Occipital lobe (tissue), 2 donors: ENCODE data around the gene CAPN14. TPM values are rescaled to one million over a fixed set of nuclear protein-coding genes. Genes with fewer than 3 reads are reported as not detected.

Source experiments
- DNase-seq: peaks from one replicate; lab custom pipeline; 2025; lab: John Stamatoyannopoulos, UW
- total RNA-seq: library from RNA; depleted of rRNA; stranded (reverse); fragments of >200 nt; gene quantifications from one replicate; pipeline ENCODE4 v1.2.3, GENCODE V29; 2014

Gene CAPN14
- total RNA-seq, 1 donor from 2014 or later: 1.4 TPM

DNA sequence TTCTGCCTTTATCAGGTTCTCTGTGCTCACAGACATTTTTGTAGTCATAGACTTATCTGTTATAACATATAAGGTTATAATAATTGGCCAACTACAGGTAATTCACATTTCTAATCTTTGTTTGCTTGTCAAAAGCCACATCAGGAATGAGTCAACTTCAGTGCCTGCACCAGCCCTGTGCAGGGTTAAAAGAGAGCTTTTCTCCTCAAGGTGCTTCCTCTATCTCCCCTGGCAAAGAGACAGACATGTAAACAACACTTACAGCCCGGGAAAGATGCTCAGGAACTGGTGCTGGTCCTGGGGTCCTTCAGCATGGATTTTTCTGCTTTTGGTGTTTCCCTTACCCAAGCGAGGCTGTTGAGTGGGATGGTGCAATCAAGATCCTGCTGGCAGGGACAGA is 9.0 kb upstream of the CAPN14 start:
- DNase-seq: no peak

DNA sequence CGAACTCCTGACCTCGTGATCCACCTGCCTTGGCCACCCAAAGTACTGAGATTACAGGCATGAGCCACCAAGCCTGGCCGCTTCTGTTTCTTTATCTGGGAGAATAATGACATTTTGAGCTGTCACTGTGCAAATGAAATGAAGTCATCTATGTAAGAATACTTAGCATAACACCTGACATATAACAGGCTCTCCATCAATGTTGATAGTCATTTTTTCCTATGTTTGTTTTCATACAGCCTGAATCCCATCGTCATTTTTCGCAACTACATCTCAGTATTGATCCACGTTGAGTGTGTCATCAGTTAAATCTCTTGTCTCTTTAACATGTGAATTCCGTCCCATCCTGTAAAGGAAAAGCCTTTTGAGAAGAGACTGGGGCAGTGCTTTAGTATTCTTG is 6.4 kb upstream of the CAPN14 start:
- DNase-seq: no peak

DNA sequence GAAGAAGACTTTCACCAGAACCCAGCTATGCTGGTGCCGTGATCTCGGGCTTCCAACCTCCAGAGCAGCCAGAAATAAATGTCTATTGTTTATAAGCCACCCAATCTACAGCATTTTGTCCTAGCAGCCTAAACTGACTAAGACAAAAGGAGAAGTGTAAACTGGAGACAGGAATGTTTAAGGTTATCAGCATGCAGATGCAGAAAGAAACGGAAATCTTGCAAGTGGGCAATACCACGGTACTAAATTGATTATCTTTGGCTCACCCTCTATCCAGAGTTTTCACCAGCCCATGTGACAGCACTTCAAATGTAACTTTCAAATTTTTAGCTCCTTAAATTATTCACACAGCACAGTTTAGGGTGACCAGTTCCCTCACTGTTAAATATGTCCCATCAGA is 5.7 kb upstream of the CAPN14 start:
- DNase-seq: no peak

DNA sequence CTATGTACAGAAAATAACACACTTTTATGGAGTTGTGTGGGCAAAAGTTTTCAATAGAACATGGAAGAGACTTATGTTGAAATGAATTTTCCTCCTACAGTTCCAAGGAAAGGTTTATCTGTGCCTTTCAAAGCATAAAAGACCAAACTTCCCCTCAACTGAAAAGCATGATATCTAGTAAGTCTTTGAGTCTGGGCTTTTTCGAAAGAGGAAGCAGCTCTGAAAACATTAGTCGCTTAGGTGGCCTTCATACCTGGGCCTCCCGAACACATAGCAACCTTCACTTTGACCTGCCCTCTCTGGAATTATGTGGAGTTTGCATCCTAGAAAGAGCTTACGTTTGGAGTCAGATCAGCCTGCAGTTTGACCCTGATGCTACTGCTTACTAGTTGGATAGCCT is 4.8 kb upstream of the CAPN14 start:
- no peak for DNase-seq

DNA sequence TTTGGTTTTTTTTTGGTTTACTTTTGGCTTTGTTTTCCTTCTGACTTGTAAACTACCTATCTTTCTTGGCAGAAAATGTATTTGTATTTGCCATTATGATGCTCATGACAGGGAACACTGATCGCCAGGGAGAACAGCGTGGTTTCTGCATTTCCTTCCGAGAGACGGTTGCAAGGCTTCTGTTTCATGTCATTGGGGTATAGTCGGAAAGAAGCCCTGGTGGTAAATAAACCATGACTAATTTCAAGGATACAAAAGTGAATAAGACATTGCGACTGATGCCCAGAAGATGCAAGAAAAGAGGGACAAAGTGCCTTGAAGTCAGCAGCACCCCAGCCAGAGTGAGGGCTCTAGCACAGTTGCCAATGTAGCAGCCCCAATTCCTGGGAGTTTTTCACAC is 4.2 kb upstream of the CAPN14 start:
- no peak for DNase-seq

DNA sequence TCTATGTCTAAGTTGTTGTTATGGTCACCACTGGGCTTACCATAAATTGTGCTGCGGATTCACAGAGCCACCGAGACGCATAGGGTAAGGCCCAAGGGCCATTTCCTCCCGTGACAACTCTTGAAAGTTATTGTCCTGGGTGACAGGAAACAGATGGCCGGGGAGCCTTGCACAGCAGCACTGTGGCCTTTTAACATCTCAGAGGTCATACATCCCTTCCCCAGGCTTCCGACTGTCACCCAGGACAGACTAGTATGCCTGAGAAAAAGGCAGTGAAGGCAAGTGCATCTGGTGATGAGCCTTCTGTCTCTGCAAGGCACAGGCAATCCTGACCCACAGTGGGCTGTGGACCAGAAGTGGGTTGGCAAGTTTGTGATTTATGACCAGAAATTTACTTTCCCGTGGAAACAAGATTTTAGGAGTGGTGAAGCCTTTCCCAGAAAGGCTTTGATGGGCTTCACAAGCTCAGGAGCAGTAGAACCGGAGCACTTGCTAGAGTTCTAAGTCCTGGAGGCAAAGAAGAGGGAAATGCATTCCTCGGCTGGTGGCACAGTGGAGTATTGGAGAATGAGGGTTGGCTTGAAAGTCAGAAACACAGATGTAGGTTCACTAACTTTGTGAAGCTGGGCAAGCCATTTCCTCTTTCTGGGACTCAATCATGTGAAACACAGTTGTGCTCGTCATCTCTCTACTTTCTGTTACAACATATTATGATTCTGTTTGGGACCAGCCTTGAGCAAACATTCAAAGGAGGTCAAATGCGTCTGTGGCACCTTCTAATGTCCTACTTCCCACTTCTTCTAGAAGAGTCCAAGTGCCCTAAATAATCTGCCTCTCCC is 2.0 kb upstream of the CAPN14 start:
- no peak for DNase-seq

DNA sequence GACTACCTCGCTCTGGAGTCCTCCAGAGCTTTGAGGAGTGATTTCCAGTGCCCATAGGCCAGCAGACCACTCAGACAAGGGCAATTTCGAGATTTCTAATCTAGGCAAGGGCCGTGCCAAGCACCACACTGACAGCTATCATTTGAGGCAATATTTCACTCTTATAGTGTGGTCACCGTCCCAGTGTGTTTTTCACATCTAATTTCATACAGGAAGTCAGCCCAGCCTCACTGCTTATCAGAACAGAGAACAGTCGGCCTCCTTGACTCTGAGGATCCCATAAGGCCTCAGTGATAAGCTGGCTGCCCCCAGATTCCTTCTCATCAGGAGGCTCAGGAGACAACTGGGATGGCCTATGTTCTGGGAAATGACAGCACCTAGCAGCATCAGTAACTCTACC is 581 bp downstream of the CAPN14 start:
- no peak for DNase-seq

DNA sequence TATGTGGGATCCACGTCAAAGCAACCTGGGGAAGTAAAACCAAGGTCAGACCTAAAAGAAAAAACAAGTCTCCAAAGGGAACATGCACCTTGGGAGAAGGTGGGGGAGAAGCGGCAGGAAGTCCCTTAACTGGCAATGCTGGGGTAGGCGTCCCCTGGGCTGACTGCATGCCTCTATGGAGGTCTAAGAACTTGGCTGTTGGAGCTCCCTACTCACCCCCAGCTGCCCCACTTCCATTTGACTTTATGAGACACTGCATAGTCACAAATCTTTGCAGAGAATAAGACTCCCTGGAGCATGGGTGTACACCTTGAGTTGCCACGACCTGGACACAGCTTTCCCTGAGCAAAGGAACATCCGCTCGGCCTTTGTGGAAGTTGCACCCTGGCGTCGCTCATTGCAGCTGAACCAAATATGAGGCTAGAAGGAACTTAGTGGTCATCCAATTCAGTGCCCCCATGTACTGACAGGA is 2.8 kb downstream of the CAPN14 start:
- no peak for DNase-seq

DNA sequence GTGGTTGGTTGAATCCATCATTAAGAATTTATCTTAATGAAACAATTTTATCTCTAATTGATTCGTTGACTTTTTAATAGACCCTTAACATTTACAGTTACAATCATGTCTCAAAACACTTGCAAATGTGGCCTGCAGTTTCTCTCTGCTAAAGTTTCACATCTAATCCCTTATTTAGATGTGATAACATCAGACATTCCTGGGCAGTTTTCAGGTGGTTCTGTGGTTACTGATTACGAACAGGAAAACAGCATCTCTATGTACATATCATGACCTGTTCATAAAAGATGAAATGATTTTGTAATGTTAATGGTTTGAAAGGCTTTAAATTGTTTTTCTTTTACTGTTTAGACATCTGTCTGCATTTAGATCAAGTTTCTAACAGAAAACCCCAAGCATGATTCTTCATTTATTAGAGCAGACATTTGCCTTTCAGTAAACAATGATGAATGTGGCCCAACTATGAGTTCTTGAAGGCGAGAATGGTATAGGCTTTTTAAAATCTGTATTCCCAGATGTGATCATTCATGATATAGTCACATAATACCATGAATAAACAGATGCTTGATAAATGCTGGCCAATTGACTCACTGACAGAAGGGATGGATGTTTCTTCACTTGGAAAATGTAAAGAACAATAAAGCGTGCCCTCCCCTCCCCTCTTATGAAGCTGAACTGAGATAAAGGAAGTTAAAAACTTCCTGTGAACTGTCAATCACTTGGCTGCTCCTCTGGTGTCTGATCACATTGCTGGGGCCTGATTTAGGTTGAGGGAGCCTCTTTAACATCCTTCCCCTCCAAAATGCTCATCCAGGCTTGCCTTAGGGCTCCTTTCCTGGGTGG is 3.5 kb downstream of the CAPN14 start:
- no peak for DNase-seq

DNA sequence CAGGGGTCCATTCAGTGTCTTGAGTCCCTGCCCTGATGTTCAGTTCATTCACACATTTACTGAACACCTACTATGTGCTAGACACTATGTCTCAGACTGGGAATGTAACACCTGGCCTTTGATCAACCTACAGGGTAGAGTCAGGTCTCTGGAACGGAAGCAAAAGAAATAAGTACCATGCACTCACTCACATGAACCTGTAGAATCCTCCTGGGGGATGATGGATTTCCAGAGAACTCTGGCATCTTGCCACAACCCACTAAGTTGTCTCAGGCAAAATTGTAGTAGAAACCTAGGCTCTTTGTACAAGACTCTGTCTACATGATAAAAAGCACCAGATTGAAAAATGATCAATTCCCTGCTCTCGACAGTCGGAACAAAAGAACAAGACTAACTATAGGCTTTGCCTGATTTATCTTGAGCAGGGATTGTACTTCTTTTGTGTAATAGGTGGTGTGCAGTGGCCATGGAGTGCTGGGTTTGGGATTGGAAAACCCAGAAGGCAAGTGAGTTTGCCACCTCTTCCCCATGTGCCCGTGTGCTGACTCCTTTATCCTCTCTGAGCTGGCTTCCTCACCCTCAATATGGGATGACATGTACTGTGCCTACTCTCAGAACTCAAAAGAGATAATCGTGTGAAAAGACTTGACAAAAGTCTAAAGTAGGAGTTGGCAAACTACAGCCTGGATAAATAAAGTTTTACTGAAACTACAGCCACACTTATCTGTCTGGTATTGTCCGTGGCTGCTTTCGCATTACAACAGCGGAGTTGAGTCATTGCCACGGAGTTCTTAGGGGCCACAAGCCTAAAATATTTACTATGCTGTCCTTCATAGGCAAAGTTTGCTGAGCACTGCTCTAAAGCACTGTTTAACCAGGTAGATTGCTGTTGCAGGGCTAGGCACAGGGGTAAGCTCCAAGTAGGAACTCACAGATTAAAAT is 4.4 kb downstream of the CAPN14 start:
- no peak for DNase-seq

DNA sequence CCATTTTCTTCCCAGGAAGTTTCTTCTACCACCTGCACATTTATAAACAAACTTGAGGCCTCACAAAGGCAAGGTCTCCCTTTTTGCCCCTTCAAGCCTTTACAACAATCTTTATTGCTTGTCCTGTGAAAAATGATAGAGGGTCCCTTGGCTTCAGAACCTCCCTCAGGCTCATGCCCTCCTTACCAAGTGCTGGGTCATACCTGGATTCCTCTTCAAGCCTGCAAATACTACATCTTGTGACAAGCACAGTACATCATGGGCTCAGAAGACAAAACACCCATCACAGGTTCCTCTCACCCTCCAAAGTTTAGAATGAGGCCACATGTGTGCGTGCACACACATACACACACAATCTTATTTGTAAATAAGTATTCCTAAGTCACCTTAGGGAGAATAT is 9.1 kb downstream of the CAPN14 start:
- no peak for DNase-seq

DNA sequence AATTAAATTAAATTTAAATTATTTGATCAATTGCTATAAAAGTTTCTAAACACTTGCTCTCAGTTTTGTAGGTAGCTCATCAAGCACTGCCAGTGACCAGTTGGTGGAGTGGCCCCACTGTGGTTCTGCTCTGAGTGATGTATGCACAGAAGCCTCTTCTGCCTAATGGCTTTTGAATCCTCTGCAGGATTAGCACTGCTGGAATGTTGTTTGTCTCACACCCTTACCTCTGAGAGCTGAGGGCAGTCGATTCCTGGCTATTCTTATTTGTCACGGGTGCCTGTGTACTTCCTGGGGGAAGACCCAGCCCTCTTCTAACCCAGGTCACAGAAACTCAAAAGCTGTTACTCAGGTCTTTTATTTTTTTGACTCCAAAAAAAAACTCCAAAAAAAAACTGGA is 9.5 kb downstream of the CAPN14 start:
- DNase-seq: no peak

DNA sequence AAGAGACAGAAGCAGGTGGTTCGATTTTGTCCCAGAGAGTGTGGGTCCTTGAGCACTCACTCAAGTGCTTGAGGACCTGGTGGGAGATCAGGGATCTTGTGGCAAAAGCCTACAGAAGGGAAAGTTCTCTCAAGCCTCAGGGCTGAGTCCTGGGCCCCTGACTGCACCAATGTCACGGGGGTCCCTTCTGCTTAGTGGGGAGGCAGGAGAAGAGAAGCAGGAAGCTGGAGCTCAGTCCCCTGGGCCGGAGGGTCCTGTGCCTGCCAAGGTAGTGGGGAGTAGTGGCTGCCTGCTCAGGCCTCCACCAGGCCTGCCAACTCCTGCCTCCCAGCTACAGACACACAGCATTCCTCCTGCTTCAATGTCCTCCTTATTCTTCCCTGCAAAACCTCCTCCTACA is 11.7 kb downstream of the CAPN14 start:
- no peak for DNase-seq

DNA sequence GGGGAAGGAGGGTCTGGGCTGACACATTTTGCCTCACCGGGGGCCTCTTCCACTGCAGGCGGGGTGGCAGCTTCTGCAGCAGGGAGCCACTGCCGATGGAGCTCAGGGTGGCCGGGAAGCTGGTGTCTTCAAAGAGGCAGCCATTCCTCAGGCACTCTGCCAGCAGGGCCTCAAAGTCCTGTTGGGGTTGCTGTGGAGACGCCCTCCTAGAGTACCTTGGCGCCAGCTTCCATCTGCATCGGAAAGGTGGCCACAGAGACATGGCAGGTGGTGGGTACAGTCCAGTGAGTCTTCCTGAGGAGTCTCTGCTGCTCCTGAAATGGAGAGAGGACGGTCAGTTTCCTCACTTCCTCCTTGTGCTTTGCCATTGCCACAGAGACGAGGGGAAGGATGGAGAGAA is 12.1 kb downstream of the CAPN14 start:
- DNase-seq: no peak

DNA sequence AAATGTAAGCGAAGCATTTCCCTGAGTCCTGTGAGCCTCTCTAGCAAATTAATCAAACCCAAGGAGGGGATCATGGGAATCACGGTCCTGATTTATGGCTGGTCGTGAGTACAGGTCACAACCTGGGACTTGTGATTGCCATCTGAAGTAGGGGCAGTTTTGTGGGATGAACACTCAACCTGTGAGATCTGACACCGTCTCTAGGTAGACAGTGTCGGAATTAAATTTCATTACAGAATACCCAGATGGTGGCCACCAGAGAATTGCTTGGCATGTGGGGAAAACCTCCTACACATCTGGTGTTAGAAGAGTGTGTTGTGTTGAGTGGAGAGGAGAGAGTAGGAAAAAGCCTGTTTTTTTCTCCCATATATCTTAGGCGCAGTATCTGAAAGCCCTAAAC is 12.5 kb downstream of the CAPN14 start:
- no peak for DNase-seq

DNA sequence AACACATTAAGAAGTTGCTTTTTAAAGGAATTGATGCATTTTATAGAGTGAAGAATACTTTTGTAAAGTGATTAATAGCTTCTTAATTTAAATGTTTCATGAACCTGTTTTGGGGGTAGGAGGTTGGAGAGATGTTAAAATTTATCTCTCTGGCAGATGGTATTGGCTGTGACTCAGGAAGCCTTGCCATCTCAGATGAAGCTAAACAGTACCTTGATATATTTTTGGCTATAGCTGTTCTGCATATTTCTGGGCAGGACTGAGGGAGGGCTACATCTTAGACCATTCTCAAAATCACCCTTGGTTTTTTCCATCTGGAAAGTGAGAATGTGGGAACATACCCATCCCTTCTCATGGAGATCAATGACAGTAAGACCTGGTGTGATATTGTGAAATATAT is 13.4 kb downstream of the CAPN14 start:
- DNase-seq: no peak

DNA sequence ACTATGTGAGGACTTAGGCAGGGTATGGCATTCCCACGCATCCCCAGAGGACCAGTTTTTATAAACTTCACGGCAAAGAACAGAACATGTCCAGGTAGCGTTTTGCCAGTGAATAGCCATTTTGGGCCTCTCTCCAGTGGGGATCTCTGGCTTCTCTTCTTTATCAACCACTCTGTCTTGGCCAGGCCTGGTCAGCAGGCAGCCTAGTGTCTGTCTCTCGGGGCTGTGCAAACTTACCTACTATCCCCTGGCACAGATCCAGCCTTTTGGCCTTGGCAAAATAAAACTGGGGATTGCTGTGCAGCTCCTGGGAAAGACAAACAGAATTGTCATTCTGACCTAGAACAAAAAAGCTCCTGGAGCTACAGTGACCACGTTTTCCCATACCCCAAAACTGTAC is 14.5 kb downstream of the CAPN14 start:
- DNase-seq: no peak

DNA sequence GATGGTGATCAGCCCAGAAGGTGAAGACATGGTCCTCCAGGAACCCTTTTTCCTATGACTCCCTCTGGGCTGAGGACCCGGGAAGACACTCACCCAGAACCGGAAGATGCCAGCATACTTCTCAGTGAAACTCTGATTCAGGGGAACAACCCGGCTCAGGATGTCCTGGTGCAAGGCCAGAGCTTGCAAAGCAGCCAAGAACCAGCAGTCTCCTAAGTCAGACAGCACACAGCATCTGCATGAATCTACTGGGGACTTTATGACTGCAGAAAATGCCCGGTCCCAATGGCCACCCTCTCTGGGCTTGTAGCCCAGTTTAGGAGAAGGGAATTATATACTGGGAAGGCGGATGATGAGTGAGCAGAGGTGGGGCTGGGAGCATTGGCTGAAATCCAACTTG is 15.3 kb downstream of the CAPN14 start:
- DNase-seq: no peak

DNA sequence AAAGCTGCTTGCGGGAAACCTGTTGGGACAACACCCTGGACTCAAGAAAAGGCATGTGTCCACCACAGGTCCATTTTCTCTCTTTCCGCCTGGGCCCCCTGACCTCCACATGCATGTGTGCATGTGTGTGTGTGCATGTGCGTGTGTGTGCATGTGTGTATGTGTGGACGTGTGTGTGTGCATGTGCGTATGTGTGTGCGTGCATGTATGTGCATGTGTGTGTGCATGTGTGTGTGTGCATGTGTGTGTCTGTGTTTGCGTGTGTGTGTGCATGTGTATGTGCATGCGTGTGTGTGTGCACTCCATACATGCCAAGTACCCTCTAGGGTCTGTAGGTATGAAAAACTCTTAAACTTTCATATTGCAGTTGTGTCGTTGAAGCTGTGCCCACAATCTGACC is 16.3 kb downstream of the CAPN14 start:
- DNase-seq: no peak

DNA sequence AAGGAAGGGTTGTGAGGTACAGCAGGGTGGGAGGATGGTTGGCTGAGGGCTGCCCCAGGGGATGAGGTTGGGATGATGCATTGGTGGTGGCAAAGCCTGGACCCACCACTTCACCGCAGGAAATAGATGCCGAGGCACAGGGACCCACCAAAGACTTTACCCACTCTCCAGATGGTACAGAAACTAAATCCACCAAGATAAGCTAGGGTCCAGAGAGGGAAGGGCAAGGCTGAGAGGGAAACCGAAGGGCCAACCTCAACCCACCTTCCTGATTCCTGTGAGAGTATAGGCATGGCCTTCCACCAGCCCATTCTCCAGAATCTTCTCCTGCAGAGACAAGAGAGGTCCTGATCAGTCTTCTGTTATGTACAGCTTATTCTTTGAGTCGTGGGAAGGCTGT is 18.1 kb downstream of the CAPN14 start:
- DNase-seq: no peak

DNA sequence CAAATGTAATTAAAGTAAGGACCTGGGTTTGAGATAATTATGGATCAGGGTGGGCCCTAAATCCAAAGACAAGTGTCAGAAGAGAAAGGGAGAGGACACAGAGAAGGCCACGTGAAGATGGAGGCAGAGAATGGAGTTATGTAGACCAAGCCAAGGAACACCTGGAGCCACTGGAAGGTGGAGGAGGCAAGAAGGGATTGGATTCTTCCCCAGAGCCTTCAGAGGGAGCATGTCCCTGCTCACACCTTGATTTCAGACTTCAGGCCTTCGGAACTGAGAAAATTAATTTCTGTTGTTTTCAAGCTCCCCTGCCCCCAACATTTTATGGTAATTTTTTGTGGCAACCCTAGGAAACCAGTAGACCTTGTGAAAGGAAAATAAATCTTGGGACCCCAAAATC is 19.6 kb downstream of the CAPN14 start:
- DNase-seq: no peak

DNA sequence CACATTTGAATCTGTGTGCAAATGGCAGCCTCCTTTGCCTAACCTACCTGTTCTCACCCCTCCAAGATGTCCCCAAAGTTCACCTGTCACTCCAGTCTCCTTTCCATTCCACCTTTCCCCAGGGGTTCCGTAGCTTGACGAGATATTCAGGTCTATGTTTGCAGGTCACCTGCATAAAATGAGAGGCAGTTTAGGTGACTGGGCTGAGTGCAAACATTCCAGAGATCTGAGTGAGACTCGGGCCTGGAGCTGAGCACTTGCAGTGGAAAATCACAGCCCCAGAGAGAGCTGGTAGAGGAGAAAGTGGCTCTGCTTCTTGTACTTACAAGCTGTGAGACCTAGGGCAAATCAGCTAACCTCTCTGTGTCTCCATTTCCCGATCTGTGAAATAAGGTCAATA is 20.1 kb downstream of the CAPN14 start:
- DNase-seq: no peak
